Measurements from ENCODE around the gene CAPN15.

- TF ChIP-seq CTCF (IDR thresholded peaks at IDR 0.05; ENCODE audit: insufficient read depth, low read depth, low read length) (no peak), EZH2 (IDR thresholded peaks at IDR 0.05; ENCODE audit: insufficient read depth, low read length) (no peak)
These were observed 61.6 kb downstream of the CAPN15 start for GRCh38 chr16:588889-589657.
